ENCODE results near the gene FAF2. TPM values are rescaled to one million over a fixed set of nuclear protein-coding genes. Genes with fewer than 3 reads are reported as not detected.

FAF2 gene
- total and polyA plus RNA-seq, 10 donors: 7.6 to 41.3 (median 31.8) TPM

GRCh38 chr5:176536902-176537553, 88.8 kb downstream of the FAF2 start, which contains the start of gene RNF44:
Gene RNF44 (minus strand): TSS chr5:176537402. CDS start chr5:176532472, 4,930 bp downstream.
- H3K27me3 ChIP-seq (replicated peaks in 1 of 7): no peaks in the 10 kb centered on the region
- peak; percentile 100 for DNase-seq
- TF ChIP-seq POLR2AphosphoS5 (IDR thresholded peaks at IDR 0.05) (peak; percentile 86 to 89 (median 88)), CTCF (IDR thresholded peaks at IDR 0.05 in 8 of 11, conservative IDR thresholded peaks at IDR 0.05 in 3 of 11) (peak in 1 of 11 experiments; percentile 21), POLR2A (IDR thresholded peaks at IDR 0.05) (peak in 2 of 3 donors; percentile 52 to 79)
- peaks cover 53 to 86% (median 81%) of the 10 kb centered on the region in 6 donors for H3K4me1 ChIP-seq
- intact Hi-C loops (cut with DNase I; ENCODE audit: low total_unique reads): loop anchor here (10.0 kb wide), 1 partner anchor 92 kb away; the partner anchor contains the start of gene FAF2
- H3K36me3 ChIP-seq: peaks cover 0 to 24% (median 3%) of the 10 kb centered on the region in 6 donors
- H3K4me3 ChIP-seq: peak within 1 kb of the TSS; percentile 90 to 99 (median 98)
- peak within 1 kb of the TSS; percentile 94 to 100 (median 99) for H3K27ac ChIP-seq
- H3K9me3 ChIP-seq: no peaks in the 10 kb centered on the region
- 0 to 1% (median 0%) methylated on average over 10 to 63 of the region's 63 CpGs for WGBS, 5 donors

GRCh38 chr5:176537554-176538229, 89.5 kb downstream of the FAF2 start:
- 0 to 1% (median 1%) methylated on average over 13 to 43 of the region's 43 CpGs for WGBS, 5 donors
- DNase-seq: peak; percentile 99
- intact Hi-C loops (cut with DNase I; ENCODE audit: low total_unique reads): loop anchor here (10.0 kb wide), 1 partner anchor 93 kb away; the partner anchor contains the start of gene FAF2
- Histone ChIP-seq H3K4me1 (peaks cover 51 to 86% (median 81%) of the 10 kb centered on the region in 6 donors), H3K27me3 (replicated peaks in 1 of 7) (no peaks in the 10 kb centered on the region), H3K4me3 (peak overlapping the region; percentile 90 to 99 (median 98)), H3K9me3 (no peaks in the 10 kb centered on the region), H3K27ac (peak overlapping the region; percentile 94 to 100 (median 99)), H3K36me3 (peaks cover 0 to 18% (median 0%) of the 10 kb centered on the region in 6 donors)
- TF ChIP-seq CTCF (IDR thresholded peaks at IDR 0.05 in 8 of 11, conservative IDR thresholded peaks at IDR 0.05 in 3 of 11) (no peak), POLR2AphosphoS5 (IDR thresholded peaks at IDR 0.05) (peak; percentile 78 to 86 (median 80)), POLR2A (IDR thresholded peaks at IDR 0.05) (peak in 2 of 3 donors; percentile 37 to 51)

GRCh38 chr5:176538230-176538988, 90.2 kb downstream of the FAF2 start:
- H3K27me3 ChIP-seq (replicated peaks in 1 of 7): no peaks in the 10 kb centered on the region
- peaks cover 0 to 13% (median 0%) of the 10 kb centered on the region in 6 donors for H3K36me3 ChIP-seq
- peak overlapping the region in 6 of 8 donors; percentile 94 to 99 (median 98) for H3K4me3 ChIP-seq
- TF ChIP-seq POLR2A (IDR thresholded peaks at IDR 0.05): no peak
- no peak for TF ChIP-seq CTCF (IDR thresholded peaks at IDR 0.05 in 8 of 11, conservative IDR thresholded peaks at IDR 0.05 in 3 of 11)
- TF ChIP-seq POLR2AphosphoS5 (IDR thresholded peaks at IDR 0.05): no peak
- DNase-seq: no peak
- WGBS, 5 donors: 30 to 47% (median 33%) methylated on average over 12 to 13 of the region's 13 CpGs
- intact Hi-C loops (cut with DNase I; ENCODE audit: low total_unique reads): loop anchor here (10.0 kb wide), 1 partner anchor 94 kb away; the partner anchor contains the start of gene FAF2
- peak overlapping the region; percentile 94 to 100 (median 99) for H3K27ac ChIP-seq
- no peaks in the 10 kb centered on the region for H3K9me3 ChIP-seq
- H3K4me1 ChIP-seq: peaks cover 43 to 81% (median 76%) of the 10 kb centered on the region in 6 donors
